ENCODE data around the gene MTMR12.

The MTMR12 gene

GRCh38 chr5:32342656-32343055, 29.9 kb upstream of the MTMR12 start:
- ATAC-seq (ENCODE audit: insufficient read depth, low read depth) (no peak), DNase-seq (no peak)
- Histone ChIP-seq H3K36me3 (ENCODE audit: insufficient read depth, low read length) (no peaks in the 10 kb centered on the region), H3K27ac (ENCODE audit: low read length) (no peak overlapping the region), H2AFZ (ENCODE audit: low read depth, low read length) (no peak overlapping the region), H3K9me3 (ENCODE audit: insufficient read depth, low read length, severe bottlenecking) (peaks cover 42% of the 10 kb centered on the region), H3K4me2 (ENCODE audit: insufficient read depth, low read length) (no peak overlapping the region), H3K27me3 (ENCODE audit: insufficient read depth, low read length, poor library complexity) (no peaks in the 10 kb centered on the region), H3K4me3 (ENCODE audit: low read depth in 1 of 2, low read length in 2 of 2) (no peak overlapping the region), H3K4me1 (ENCODE audit: insufficient read depth, low read length) (no peaks in the 10 kb centered on the region), H4K20me1 (ENCODE audit: insufficient read depth, low read length) (no peaks in the 10 kb centered on the region), H3K9ac (ENCODE audit: low read depth, low read length) (no peak overlapping the region), H3K79me2 (ENCODE audit: insufficient read depth, low read length) (no peaks in the 10 kb centered on the region)
- no peak for TF ChIP-seq CTCF (IDR thresholded peaks at IDR 0.05; ENCODE audit: borderline replicate concordance, extremely low read depth, low read length, poor library complexity, severe bottlenecking)
- no peak for TF ChIP-seq EZH2 (IDR thresholded peaks at IDR 0.05; ENCODE audit: borderline replicate concordance, low read depth, low read length, severe bottlenecking)

GRCh38 chr5:32339878-32340277, 27.1 kb upstream of the MTMR12 start:
- H4K20me1 ChIP-seq (ENCODE audit: insufficient read depth, low read length), result no peaks in the 10 kb centered on the region
- ATAC-seq (ENCODE audit: insufficient read depth, low read depth), result no peak
- H3K9ac ChIP-seq (ENCODE audit: low read depth, low read length), result no peak overlapping the region
- peaks cover 33% of the 10 kb centered on the region for H3K9me3 ChIP-seq (ENCODE audit: insufficient read depth, low read length, severe bottlenecking)
- DNase-seq, result no peak
- no peaks in the 10 kb centered on the region for H3K79me2 ChIP-seq (ENCODE audit: insufficient read depth, low read length)
- H3K36me3 ChIP-seq (ENCODE audit: insufficient read depth, low read length), result no peaks in the 10 kb centered on the region
- H2AFZ ChIP-seq (ENCODE audit: low read depth, low read length), result no peak overlapping the region
- TF ChIP-seq CTCF (IDR thresholded peaks at IDR 0.05; ENCODE audit: borderline replicate concordance, extremely low read depth, low read length, poor library complexity, severe bottlenecking), result no peak
- H3K4me3 ChIP-seq (ENCODE audit: low read depth in 1 of 2, low read length in 2 of 2), result no peak overlapping the region
- no peaks in the 10 kb centered on the region for H3K4me1 ChIP-seq (ENCODE audit: insufficient read depth, low read length)
- no peaks in the 10 kb centered on the region for H3K27me3 ChIP-seq (ENCODE audit: insufficient read depth, low read length, poor library complexity)
- no peak overlapping the region for H3K27ac ChIP-seq (ENCODE audit: low read length)
- no peak overlapping the region for H3K4me2 ChIP-seq (ENCODE audit: insufficient read depth, low read length)

GRCh38 chr5:32339198-32339597, 26.5 kb upstream of the MTMR12 start:
- H3K79me2 ChIP-seq (ENCODE audit: insufficient read depth, low read length), result no peaks in the 10 kb centered on the region
- no peak for TF ChIP-seq CTCF (IDR thresholded peaks at IDR 0.05; ENCODE audit: borderline replicate concordance, extremely low read depth, low read length, poor library complexity, severe bottlenecking)
- TF ChIP-seq EZH2 (IDR thresholded peaks at IDR 0.05; ENCODE audit: borderline replicate concordance, low read depth, low read length, severe bottlenecking), result no peak

GRCh38 chr5:32332966-32333365, 20.2 kb upstream of the MTMR12 start:
- Histone ChIP-seq H3K4me2 (ENCODE audit: insufficient read depth, low read length) (no peak overlapping the region), H3K4me1 (ENCODE audit: insufficient read depth, low read length) (no peaks in the 10 kb centered on the region), H3K36me3 (ENCODE audit: insufficient read depth, low read length) (no peaks in the 10 kb centered on the region), H3K27me3 (ENCODE audit: insufficient read depth, low read length, poor library complexity) (no peaks in the 10 kb centered on the region), H3K79me2 (ENCODE audit: insufficient read depth, low read length) (no peaks in the 10 kb centered on the region), H4K20me1 (ENCODE audit: insufficient read depth, low read length) (no peaks in the 10 kb centered on the region), H2AFZ (ENCODE audit: low read depth, low read length) (no peak overlapping the region), H3K4me3 (ENCODE audit: low read depth in 1 of 2, low read length in 2 of 2) (no peak overlapping the region), H3K9ac (ENCODE audit: low read depth, low read length) (no peak overlapping the region), H3K9me3 (ENCODE audit: insufficient read depth, low read length, severe bottlenecking) (peaks cover 3% of the 10 kb centered on the region), H3K27ac (ENCODE audit: low read length) (no peak overlapping the region)
- TF ChIP-seq EZH2 (IDR thresholded peaks at IDR 0.05; ENCODE audit: borderline replicate concordance, low read depth, low read length, severe bottlenecking), result no peak
- TF ChIP-seq CTCF (IDR thresholded peaks at IDR 0.05; ENCODE audit: borderline replicate concordance, extremely low read depth, low read length, poor library complexity, severe bottlenecking), result no peak
- no peak for DNase-seq
- ATAC-seq (ENCODE audit: insufficient read depth, low read depth), result no peak

More at GRCh38 chr5:32339198-32339597, 26.5 kb upstream of the MTMR12 start:
- H3K27ac ChIP-seq (ENCODE audit: low read length), result no peak overlapping the region
- DNase-seq (no peak), ATAC-seq (ENCODE audit: insufficient read depth, low read depth) (no peak)
- no peak overlapping the region for H3K4me3 ChIP-seq (ENCODE audit: low read depth in 1 of 2, low read length in 2 of 2)
- H3K36me3 ChIP-seq (ENCODE audit: insufficient read depth, low read length), result no peaks in the 10 kb centered on the region
- H3K4me2 ChIP-seq (ENCODE audit: insufficient read depth, low read length), result no peak overlapping the region
- H3K4me1 ChIP-seq (ENCODE audit: insufficient read depth, low read length), result no peaks in the 10 kb centered on the region
- H3K9me3 ChIP-seq (ENCODE audit: insufficient read depth, low read length, severe bottlenecking), result peaks cover 33% of the 10 kb centered on the region
- H2AFZ ChIP-seq (ENCODE audit: low read depth, low read length), result no peak overlapping the region
- H3K9ac ChIP-seq (ENCODE audit: low read depth, low read length), result no peak overlapping the region
- no peaks in the 10 kb centered on the region for H4K20me1 ChIP-seq (ENCODE audit: insufficient read depth, low read length)
- H3K27me3 ChIP-seq (ENCODE audit: insufficient read depth, low read length, poor library complexity), result no peaks in the 10 kb centered on the region
